ENCODE data around the gene PSMD3. TPM values are rescaled to one million over a fixed set of nuclear protein-coding genes. Genes with fewer than 3 reads are reported as not detected.
"Not testable (repeated sequence)": the region's sequence is repeated elsewhere in the genome, so short reads cannot be mapped to it uniquely, and the experiment has no call there.

PSMD3 gene
- total and polyA plus RNA-seq, 9 donors: 67.6 to 110 (median 94.3) TPM

DNA sequence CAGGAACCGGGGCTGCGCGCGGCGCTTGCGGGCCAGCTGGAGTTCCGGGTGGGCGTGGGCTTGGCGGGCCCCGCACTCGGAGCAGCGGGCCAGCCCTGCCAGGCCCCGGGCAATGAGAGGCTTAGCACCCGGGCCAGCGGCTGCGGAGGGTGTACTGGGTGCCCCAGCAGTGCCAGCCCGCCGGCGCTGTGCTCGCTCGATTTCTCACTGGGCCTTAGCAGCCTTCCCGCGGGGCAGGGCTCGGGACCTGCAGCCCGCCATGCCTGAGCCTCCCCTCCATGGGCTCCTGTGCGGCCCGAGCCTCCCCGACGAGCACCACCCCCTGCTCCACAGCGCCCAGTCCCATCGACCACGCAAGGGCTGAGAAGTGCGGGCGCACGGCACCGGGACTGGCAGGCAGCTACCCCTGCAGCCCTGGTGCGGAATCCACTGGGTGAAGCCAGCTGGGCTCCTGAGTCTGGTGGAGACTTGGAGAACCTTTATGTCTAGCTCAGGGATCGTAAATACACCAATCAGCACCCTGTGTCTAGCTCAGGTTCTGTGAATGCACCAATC is 30.4 kb downstream of the PSMD3 start:
- peaks cover 24% of the 10 kb centered on the region for H3K4me1 ChIP-seq (ENCODE audit: control insufficient read depth, insufficient read depth, low read length)
- H3K27me3 ChIP-seq (ENCODE audit: control insufficient read depth, insufficient read depth, low read length); H3K4me3 ChIP-seq (ENCODE audit: low read length); H3K9me3 ChIP-seq (replicated peaks; ENCODE audit: control insufficient read depth, low read depth, low read length); H3K27ac ChIP-seq (ENCODE audit: low read length); DNase-seq; H3K36me3 ChIP-seq (ENCODE audit: control insufficient read depth, insufficient read depth, low read length): not testable (repeated sequence)
- WGBS (ENCODE audit: insufficient coverage): 94% methylated on average over 32 of the region's 38 CpGs

DNA sequence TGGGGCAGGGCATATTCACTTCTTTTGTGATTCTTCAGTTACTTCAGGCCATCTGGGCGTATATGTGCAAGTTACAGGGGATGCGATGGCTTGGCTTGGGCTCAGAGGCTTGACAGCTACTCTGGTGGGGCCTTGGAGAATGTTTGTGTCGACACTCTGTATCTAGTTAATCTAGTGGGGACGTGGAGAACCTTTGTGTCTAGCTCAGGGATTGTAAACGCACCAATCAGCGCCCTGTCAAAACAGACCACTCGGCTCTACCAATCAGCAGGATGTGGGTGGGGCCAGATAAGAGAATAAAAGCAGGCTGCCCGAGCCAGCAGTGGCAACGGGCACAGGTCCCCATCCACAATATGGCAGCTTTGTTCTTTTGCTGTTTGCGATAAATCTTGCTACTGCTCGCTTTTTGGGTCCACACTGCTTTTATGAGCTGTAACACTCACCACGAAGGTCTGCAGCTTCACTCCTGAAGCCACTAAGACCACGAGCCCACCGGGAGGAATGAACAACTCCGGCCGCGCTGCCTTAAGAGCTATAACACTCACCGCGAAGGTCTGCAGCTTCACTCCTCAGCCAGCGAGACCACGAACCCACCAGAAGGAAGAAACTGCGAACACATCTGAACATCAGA is 31.5 kb downstream of the PSMD3 start:
- not testable (repeated sequence) for H3K36me3 ChIP-seq (ENCODE audit: control insufficient read depth, insufficient read depth, low read length); DNase-seq; H3K27me3 ChIP-seq (ENCODE audit: control insufficient read depth, insufficient read depth, low read length); H3K4me3 ChIP-seq (ENCODE audit: low read length); H3K27ac ChIP-seq (ENCODE audit: low read length); H3K9me3 ChIP-seq (replicated peaks; ENCODE audit: control insufficient read depth, low read depth, low read length)
- H3K4me1 ChIP-seq (ENCODE audit: control insufficient read depth, insufficient read depth, low read length): peaks cover 35% of the 10 kb centered on the region
- 63% methylated on average over 15 of the region's 22 CpGs for WGBS (ENCODE audit: insufficient coverage)

DNA sequence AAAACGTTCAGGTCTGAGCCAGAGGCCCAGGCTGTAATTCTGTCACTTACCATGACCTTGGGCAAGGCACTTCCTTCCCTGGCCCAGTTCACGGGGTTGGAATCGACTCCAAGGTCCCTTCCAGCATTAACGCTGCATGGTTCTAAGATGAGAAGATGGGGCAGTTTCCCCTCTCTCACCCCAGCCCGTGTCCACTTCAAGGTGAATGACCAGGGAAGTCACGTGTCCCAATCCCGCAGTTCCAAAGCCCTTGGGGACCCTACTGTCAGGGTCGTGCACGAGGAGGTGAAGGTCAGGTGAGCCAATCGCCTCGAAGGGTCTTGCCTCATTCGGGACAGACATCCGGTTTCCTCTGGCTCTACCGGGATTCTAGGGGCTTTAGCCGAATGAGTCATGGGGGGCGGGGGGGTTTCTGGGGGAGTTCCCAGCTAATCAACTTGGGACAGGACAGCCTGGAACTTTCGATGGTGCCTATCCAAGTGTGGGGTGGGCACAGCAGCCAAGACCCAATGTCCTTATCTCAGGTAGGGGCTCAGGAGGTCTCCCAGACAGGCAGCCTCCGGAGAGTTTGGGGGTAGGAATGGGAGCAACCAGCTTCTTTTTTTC is 33.9 kb downstream of the PSMD3 start:
- Histone ChIP-seq H3K27ac (ENCODE audit: low read length) (peak overlapping the region; percentile 20), H3K27me3 (ENCODE audit: control insufficient read depth, insufficient read depth, low read length) (no peaks in the 10 kb centered on the region), H3K36me3 (ENCODE audit: control insufficient read depth, insufficient read depth, low read length) (peaks cover 1% of the 10 kb centered on the region), H3K4me3 (ENCODE audit: low read length) (no peak overlapping the region), H3K9me3 (replicated peaks; ENCODE audit: control insufficient read depth, low read depth, low read length) (no peaks in the 10 kb centered on the region), H3K4me1 (ENCODE audit: control insufficient read depth, insufficient read depth, low read length) (peaks cover 59% of the 10 kb centered on the region)
- DNase-seq: no peak
- WGBS (ENCODE audit: insufficient coverage): 14% methylated on average over 7 of the region's 18 CpGs

DNA sequence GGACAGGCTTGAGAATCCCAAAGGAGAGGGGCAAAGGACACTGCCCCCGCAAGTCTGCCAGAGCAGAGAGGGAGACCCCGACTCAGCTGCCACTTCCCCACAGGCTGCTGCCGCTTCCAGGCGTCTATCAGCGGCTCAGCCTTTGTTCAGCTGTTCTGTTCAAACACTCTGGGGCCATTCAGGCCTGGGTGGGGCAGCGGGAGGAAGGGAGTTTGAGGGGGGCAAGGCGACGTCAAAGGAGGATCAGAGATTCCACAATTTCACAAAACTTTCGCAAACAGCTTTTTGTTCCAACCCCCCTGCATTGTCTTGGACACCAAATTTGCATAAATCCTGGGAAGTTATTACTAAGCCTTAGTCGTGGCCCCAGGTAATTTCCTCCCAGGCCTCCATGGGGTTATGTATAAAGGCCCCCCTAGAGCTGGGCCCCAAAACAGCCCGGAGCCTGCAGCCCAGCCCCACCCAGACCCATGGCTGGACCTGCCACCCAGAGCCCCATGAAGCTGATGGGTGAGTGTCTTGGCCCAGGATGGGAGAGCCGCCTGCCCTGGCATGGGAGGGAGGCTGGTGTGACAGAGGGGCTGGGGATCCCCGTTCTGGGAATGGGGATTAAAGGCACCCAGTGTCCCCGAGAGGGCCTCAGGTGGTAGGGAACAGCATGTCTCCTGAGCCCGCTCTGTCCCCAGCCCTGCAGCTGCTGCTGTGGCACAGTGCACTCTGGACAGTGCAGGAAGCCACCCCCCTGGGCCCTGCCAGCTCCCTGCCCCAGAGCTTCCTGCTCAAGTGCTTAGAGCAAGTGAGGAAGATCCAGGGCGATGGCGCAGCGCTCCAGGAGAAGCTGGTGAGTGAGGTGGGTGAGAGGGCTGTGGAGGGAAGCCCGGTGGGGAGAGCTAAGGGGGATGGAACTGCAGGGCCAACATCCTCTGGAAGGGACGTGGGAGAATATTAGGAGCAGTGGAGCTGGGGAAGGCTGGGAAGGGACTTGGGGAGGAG is 34.7 kb downstream of the PSMD3 start, which contains the start of gene CSF3:
CSF3 (plus strand) TSS at position 436 of the 993 bp plus-strand sequence; CDS start at position 471, 35 bp downstream.
- Histone ChIP-seq H3K36me3 (ENCODE audit: control insufficient read depth, insufficient read depth, low read length) (peaks cover 10% of the 10 kb centered on the region), H3K27me3 (ENCODE audit: control insufficient read depth, insufficient read depth, low read length) (no peaks in the 10 kb centered on the region), H3K4me3 (ENCODE audit: low read length) (no peak within 1 kb of the TSS), H3K4me1 (ENCODE audit: control insufficient read depth, insufficient read depth, low read length) (peaks cover 67% of the 10 kb centered on the region), H3K9me3 (replicated peaks; ENCODE audit: control insufficient read depth, low read depth, low read length) (no peaks in the 10 kb centered on the region), H3K27ac (ENCODE audit: low read length) (peak within 1 kb of the TSS; percentile 52)
- DNase-seq: no peak
- WGBS (ENCODE audit: insufficient coverage): 53% methylated on average over 11 of the region's 20 CpGs

DNA sequence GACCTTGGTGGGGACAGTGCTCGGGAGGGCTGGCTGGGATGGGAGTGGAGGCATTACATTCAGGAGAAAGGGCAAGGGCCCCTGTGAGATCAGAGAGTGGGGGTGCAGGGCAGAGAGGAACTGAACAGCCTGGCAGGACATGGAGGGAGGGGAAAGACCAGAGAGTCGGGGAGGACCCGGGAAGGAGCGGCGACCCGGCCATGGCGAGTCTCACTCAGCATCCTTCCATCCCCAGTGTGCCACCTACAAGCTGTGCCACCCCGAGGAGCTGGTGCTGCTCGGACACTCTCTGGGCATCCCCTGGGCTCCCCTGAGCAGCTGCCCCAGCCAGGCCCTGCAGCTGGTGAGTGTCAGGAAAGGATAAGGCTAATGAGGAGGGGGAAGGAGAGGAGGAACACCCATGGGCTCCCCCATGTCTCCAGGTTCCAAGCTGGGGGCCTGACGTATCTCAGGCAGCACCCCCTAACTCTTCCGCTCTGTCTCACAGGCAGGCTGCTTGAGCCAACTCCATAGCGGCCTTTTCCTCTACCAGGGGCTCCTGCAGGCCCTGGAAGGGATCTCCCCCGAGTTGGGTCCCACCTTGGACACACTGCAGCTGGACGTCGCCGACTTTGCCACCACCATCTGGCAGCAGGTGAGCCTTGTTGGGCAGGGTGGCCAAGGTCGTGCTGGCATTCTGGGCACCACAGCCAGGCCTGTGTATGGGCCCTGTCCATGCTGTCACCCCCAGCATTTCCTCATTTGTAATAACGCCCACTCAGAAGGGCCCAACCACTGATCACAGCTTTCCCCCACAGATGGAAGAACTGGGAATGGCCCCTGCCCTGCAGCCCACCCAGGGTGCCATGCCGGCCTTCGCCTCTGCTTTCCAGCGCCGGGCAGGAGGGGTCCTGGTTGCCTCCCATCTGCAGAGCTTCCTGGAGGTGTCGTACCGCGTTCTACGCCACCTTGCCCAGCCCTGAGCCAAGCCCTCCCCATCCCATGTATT is 35.7 kb downstream of the PSMD3 start:
- Histone ChIP-seq H3K4me1 (ENCODE audit: control insufficient read depth, insufficient read depth, low read length) (peaks cover 77% of the 10 kb centered on the region), H3K9me3 (replicated peaks; ENCODE audit: control insufficient read depth, low read depth, low read length) (no peaks in the 10 kb centered on the region), H3K27me3 (ENCODE audit: control insufficient read depth, insufficient read depth, low read length) (no peaks in the 10 kb centered on the region), H3K36me3 (ENCODE audit: control insufficient read depth, insufficient read depth, low read length) (peaks cover 16% of the 10 kb centered on the region), H3K4me3 (ENCODE audit: low read length) (no peak overlapping the region), H3K27ac (ENCODE audit: low read length) (no peak overlapping the region)
- WGBS (ENCODE audit: insufficient coverage): 54% methylated on average over 8 of the region's 26 CpGs
- no peak for DNase-seq

DNA sequence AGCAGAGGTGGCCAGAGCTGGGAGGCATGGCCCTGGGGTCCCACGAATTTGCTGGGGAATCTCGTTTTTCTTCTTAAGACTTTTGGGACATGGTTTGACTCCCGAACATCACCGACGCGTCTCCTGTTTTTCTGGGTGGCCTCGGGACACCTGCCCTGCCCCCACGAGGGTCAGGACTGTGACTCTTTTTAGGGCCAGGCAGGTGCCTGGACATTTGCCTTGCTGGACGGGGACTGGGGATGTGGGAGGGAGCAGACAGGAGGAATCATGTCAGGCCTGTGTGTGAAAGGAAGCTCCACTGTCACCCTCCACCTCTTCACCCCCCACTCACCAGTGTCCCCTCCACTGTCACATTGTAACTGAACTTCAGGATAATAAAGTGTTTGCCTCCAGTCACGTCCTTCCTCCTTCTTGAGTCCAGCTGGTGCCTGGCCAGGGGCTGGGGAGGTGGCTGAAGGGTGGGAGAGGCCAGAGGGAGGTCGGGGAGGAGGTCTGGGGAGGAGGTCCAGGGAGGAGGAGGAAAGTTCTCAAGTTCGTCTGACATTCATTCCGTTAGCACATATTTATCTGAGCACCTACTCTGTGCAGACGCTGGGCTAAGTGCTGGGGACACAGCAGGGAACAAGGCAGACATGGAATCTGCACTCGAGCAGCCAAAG is 36.9 kb downstream of the PSMD3 start:
- peak; percentile 75 for DNase-seq
- peaks cover 90% of the 10 kb centered on the region for H3K4me1 ChIP-seq (ENCODE audit: control insufficient read depth, insufficient read depth, low read length)
- no peaks in the 10 kb centered on the region for H3K27me3 ChIP-seq (ENCODE audit: control insufficient read depth, insufficient read depth, low read length)
- no peak overlapping the region for H3K4me3 ChIP-seq (ENCODE audit: low read length)
- WGBS (ENCODE audit: insufficient coverage): 16% methylated on average over 7 of the region's 15 CpGs
- no peaks in the 10 kb centered on the region for H3K9me3 ChIP-seq (replicated peaks; ENCODE audit: control insufficient read depth, low read depth, low read length)
- H3K27ac ChIP-seq (ENCODE audit: low read length): peak overlapping the region; percentile 82
- H3K36me3 ChIP-seq (ENCODE audit: control insufficient read depth, insufficient read depth, low read length): peaks cover 29% of the 10 kb centered on the region

DNA sequence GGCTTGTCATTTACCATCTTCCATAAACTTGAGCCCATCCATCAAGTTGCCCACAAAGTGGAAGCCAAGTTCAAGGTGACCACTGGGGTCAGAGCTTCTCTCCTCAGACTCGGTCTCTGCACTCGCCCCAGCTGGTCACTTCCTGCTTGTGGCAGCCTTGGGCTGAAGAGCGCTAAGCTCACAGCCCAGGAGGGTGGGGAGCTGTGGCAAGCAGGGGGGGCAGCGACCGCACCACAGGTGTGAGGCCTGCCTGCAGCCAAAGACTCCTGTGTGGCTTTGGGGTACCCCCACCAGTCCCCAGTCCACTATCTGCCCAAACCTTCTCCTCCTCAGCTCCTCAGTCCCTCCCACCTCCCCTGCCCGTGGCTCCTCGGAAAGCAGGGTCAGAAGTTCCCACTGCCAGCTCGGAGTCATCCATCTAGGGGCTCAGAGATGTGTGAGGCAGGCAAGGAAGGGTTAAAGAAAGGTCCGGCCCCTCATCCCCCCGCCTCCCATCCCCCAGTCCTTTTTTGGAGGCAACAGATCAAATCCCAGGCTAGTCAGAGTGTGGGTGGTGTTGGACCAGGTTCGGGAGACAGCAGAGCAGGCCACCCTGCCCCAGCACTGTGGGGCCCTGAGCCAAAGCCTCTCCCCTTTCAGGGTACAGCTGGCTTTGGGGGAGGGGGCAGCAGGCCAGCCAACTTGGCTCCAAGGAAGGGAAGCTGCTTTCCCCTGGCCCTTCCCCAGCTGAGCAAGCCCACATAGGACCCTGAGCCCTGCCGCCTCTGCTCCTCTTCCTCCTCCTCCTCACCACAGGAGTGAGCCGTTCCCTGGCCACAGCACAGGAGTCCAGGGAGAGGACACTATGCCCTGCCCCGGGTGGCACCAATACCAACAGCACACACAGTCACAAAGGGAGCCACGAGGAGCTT is 37.9 kb downstream of the PSMD3 start:
- H3K4me3 ChIP-seq (ENCODE audit: low read length): no peak overlapping the region
- H3K4me1 ChIP-seq (ENCODE audit: control insufficient read depth, insufficient read depth, low read length): peaks cover 99% of the 10 kb centered on the region
- H3K27me3 ChIP-seq (ENCODE audit: control insufficient read depth, insufficient read depth, low read length): no peaks in the 10 kb centered on the region
- no peaks in the 10 kb centered on the region for H3K9me3 ChIP-seq (replicated peaks; ENCODE audit: control insufficient read depth, low read depth, low read length)
- peaks cover 37% of the 10 kb centered on the region for H3K36me3 ChIP-seq (ENCODE audit: control insufficient read depth, insufficient read depth, low read length)
- DNase-seq: peak; percentile 89
- peak overlapping the region; percentile 82 for H3K27ac ChIP-seq (ENCODE audit: low read length)
- 13% methylated on average over 11 of the region's 15 CpGs for WGBS (ENCODE audit: insufficient coverage)

DNA sequence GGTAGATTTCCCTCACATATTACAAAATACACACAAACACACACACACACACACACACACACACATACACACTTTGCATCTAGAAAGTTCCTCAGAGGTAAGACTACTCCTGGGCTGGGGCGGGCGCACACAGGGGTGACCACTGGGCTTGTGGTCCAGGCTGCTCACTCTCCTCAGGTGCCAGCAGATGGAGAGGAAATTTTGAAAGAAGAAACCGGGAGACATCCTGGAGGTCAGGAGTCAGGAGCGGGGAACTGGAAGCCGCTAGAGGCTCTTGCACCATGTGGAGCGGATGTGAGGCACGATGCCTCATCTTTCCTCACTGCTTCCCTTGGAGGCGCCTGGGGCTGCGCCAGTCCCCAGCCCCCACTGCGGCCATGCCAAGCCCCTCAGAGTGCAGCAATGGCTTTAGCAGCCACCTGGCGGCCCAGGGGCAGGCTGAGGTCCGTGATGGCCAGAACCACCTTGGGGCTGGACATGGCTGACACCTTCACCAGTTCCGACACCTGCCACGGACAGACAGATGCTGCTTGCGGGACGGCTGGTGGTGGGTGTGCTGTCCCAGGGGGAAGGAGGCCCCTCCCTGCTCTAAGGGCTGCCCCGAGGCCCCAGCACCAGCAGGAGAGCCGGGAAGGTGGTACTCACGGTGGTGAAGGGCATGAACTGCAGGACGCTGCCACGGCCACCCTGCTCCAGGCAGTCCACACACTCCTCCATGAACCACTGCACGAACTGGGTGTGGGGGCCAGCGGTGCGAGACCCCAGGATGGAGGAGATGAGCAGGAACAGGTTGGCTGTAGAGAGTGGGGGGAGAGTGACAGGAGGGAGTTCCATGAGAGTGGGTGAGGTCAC is 38.8 kb downstream of the PSMD3 start:
- Histone ChIP-seq H3K36me3 (ENCODE audit: control insufficient read depth, insufficient read depth, low read length) (peaks cover 44% of the 10 kb centered on the region), H3K27ac (ENCODE audit: low read length) (peak overlapping the region; percentile 82), H3K4me3 (ENCODE audit: low read length) (no peak overlapping the region), H3K9me3 (replicated peaks; ENCODE audit: control insufficient read depth, low read depth, low read length) (no peaks in the 10 kb centered on the region), H3K4me1 (ENCODE audit: control insufficient read depth, insufficient read depth, low read length) (peaks cover 97% of the 10 kb centered on the region), H3K27me3 (ENCODE audit: control insufficient read depth, insufficient read depth, low read length) (no peaks in the 10 kb centered on the region)
- 50% methylated on average over 17 of the region's 24 CpGs for WGBS (ENCODE audit: insufficient coverage)
- no peak for DNase-seq

Measured in muscle of leg (tissue), 11 donors.